A204.1 (cell line): ENCODE measurements around the gene ZNF205.
"Not testable (repeated sequence)": the region's sequence is repeated elsewhere in the genome, so short reads cannot be mapped to it uniquely, and the experiment has no call there.

Source experiments
- FAIRE-seq: peaks from 2 replicates; lab custom pipeline; 2012; peaks lifted over from hg19 to GRCh38; lab: Jason Lieb, UNC

The ZNF205 gene

DNA sequence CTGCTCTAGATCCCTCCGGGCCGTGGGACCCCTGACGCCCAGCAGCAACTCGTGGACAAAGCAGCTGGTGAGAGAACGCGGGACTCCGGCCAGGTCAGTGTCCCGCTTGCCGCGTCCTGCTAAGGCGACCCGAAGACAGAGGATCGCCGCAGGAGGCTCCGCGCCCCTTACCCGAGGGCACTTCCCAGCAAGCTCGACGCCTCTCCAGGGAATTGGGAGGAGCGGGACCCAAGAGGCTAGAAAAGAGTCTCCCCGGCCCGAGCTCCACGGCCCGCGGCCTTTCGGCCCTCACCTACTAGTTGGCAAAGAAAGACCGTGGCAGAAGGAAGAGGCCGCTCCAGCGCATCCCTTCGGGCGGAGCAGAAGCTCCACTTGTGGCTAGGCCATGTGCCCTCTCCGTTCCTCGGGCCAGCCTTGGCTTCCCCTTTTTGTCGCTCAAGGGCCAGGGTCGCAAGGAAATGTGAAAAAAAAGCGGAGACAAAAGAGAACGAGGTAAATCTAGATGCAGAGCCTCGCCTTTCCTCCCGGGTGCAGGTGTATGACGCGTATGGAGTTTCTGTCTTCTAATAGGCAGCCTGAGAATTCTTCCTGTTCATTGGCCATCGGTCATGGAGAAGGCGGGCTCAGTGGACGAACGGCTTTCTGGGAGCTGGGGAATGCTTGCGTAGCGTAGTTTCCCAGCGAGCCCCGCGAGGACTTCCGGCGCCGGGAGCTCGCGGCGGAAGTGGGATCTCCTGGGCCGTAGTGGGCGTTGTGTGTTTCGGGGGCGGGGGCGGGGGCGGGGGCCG lies 22.1 kb downstream of the ZNF205 start, which contains the start of gene ZNF213:
Gene ZNF213, plus strand, starts transcription at position 692 of the 788 bp plus-strand sequence. CDS start 2,252 bp downstream, outside the sequence.
- peak; percentile 92 for FAIRE-seq

- no peak for FAIRE-seq
Measured at GRCh38 chr16:3135126-3135715, 22.8 kb downstream of the ZNF205 start.

DNA sequence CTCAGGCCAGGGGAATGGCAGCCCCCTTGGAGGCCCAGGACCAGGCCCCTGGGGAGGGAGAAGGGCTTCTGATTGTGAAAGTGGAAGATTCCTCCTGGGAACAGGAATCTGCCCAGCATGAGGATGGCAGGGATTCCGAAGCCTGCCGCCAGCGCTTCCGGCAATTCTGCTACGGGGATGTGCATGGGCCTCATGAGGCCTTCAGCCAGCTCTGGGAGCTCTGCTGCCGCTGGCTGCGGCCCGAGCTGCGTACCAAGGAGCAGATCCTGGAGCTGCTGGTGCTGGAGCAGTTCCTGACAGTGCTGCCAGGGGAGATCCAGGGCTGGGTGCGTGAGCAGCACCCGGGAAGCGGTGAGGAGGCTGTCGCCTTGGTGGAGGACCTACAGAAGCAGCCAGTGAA lies 24.9 kb downstream of the ZNF205 start:
- no peak for FAIRE-seq

DNA sequence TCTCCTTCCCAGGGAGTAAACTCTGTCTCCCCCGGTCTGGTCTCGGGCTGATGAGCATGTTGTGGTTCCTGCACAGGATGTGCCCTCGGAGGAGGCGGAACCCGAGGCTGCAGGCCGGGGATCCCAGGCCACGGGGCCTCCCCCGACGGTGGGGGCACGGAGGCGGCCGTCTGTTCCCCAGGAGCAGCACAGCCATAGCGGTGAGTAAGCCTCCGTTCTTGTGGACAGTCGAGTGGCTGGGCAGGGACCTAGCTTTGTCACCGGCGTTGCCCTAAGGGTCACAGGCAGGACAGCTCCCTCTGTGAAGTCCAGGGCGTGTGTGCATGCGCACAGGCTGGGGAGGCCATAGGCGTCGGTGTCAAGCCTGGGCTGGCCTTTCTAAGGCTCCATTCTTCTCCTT lies 26.0 kb downstream of the ZNF205 start:
- FAIRE-seq: no peak

- FAIRE-seq: no peak
Measured at GRCh38 chr16:3138823-3139426, 26.5 kb downstream of the ZNF205 start.

DNA sequence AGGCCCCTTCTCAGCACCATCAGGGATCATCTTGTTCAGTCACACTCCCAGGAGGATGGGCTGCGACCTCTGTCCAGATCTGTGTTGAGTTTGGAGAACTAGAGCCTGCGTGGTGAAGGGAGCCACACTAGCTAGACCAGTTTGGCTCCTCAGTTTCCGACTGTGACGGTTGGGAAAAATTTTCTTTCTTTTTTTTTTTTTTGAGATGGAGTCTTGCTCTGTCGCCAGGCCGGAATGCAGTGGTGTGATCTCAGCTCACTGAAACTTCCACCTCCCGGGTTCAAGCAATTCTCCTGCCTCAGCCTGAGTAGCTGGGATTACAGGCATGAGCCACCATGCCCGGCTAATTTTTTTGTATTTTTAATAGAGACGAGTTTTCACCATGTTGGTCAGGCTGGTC lies 27.2 kb downstream of the ZNF205 start:
- not testable (repeated sequence) for FAIRE-seq

DNA sequence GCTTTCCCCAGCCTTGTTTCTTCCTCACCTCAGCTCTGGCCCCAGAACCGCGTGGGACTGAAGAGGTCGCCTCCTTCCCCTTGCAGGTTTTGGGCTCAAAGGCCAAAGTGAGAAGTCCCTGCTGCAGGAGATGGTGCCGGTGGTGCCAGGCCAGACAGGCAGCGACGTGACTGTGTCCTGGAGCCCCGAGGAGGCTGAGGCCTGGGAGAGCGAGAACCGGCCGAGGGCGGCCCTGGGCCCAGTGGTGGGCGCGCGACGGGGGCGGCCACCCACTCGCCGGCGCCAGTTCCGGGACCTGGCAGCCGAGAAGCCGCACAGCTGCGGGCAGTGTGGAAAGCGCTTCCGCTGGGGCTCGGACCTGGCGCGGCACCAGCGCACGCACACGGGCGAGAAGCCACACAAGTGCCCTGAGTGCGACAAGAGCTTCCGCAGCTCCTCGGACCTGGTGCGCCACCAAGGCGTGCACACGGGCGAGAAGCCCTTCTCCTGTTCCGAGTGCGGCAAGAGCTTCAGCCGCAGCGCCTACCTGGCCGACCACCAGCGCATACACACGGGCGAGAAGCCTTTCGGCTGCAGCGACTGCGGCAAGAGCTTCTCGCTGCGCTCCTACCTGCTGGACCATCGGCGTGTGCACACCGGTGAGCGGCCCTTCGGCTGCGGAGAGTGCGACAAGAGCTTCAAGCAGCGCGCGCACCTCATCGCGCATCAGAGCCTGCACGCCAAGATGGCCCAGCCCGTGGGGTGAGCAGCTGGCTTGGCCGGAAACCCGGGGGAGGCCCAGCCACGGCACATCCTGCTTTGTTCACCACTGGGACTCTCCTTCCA lies 28.4 kb downstream of the ZNF205 start:
- FAIRE-seq: no peak

GRCh38 chr16:3141781-3142311 lies 29.5 kb downstream of the ZNF205 start:
- no peak for FAIRE-seq

GRCh38 chr16:3142327-3142726 lies 29.9 kb downstream of the ZNF205 start:
- no peak for FAIRE-seq

GRCh38 chr16:3142770-3143169 lies 30.4 kb downstream of the ZNF205 start:
- FAIRE-seq: no peak

- no peak for FAIRE-seq
Measured at GRCh38 chr16:3143189-3143588, 30.8 kb downstream of the ZNF205 start.

- no peak for FAIRE-seq
Measured at GRCh38 chr16:3143598-3144320, 31.4 kb downstream of the ZNF205 start.

DNA sequence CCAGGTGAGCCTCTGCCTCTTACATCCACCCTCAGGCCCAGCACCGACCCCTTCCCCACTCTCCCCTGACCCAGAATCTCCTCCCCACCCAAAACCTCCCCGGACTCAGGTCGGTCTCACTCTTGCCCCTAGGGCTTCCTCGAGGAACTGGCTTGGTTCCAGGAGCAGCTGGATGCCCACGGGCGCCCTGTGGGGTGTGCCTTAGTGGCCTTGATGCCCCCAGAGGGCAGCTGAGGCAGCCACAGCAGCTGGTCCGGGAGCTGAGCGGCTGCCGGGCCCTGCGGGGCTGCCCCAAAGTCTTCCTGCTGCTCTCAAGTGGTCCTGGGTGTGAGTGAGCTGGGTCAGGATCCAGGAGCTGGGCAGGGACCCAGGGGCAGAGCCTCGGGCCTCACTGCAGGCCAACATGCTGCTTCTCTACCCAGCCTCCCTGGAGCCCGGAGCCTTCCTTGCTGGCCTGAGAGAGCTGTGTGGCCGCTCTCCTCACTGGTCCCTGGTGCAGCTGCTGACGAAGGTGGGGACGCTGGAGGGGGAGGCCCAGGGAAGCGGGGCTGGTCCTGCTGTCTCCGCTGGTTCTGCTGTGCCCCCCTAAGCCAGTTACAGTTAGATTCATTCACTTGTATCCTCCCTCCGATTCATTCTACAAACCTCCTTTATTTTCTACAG lies 32.1 kb downstream of the ZNF205 start:
- no peak for FAIRE-seq

- FAIRE-seq: no peak
Measured at GRCh38 chr16:3145151-3145550, 32.8 kb downstream of the ZNF205 start.

GRCh38 chr16:3145660-3146059 lies 33.3 kb downstream of the ZNF205 start:
- FAIRE-seq: no peak

DNA sequence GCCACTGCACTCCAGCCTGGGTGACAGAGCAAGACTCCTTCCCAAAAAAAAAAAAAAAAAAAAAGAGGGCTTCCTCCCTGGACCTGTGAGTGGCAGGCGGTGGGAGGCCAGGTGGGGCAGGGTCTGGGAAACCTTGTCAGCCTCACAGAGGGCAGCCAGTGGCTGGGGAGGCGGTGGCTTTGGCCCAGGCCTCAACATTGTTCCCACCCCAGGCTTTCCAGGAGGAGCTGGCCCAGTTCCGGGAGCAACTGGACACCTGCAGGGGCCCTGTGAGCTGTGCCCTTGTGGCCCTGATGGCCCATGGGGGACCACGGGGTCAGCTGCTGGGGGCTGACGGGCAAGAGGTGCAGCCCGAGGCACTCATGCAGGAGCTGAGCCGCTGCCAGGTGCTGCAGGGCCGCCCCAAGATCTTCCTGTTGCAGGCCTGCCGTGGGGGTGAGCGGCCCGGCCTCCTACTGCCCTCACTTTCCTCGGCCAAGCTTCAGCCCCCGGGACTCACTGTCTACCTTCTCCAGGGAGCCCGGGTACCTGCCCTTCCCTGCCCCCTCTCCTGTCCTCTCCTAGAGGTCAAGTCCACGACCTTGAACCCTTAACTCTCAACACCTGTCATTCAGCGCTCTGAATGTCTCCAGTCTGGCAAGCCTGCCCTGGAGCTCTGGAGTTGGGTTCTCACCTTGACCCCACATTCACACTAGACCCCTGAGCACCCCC lies 34.8 kb downstream of the ZNF205 start:
- no peak for FAIRE-seq

GRCh38 chr16:3147757-3148104 lies 35.3 kb downstream of the ZNF205 start:
- no peak for FAIRE-seq

DNA sequence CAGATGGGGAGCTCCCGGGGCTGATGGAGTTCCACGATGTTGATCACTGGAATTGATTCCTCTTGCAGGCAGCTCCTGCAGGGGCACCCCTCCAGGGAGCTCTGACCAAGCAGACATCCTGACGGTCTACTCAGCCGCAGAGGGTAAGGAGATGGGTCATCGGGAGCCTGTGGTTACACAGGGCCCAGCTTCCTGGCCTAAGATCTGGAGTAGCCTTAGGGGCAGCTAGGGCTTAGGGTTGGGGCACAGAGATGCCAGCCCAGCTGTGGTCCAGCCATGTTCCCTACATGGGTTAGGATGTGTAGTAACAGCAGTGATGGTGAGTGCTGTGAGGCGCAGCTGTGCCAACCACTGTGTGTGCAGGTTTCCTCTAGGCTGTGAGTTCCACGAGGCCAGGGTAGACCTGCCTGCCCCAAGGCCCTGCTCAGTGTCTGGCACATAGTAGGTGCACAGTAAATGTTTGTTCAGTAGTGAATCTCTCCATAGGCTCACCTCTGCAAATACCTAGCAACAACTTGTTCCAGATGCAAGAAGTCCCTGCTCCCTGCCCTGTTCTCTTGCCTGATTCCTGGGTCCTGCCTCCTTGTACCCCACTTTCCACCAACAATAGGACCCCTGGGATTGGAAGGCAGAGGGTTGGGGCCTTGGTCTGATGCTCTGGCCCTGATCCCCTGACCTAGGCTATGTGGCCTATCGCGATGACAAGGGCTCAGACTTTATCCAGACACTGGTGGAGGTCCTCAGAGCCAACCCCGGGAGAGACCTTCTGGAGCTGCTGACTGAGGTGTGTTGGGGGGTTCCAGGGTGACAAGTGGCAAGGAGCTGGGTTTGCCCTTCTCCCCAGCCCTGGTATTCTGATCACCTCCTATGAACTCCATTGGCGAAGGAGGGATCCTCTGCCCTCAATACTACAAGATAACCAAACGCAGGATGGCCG lies 36.1 kb downstream of the ZNF205 start:
- FAIRE-seq: no peak

DNA sequence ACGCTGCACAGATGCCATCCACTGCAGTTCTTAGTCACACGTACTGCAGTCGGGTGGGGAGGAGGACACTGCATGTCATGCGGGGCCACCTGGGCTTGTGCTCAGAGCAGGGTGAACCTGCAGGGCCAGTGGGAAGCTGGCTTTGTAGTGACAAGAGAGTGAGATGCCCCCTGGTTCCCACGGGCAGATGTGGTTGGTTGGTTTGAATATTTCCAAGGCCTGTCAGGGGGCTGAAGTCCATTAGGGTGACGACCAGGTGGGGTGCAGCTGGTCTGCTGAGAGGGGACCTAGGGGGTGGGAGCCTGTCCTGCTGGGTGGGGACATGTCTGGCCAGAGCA lies 36.8 kb downstream of the ZNF205 start:
- FAIRE-seq: no peak
